HepG2 (cell line): Measurements from ENCODE around the gene NAB2. TPM values are rescaled to one million over a fixed set of nuclear protein-coding genes. Genes with fewer than 3 reads are reported as not detected.

Source experiments
- ATAC-seq: fragments of 200-7000 bp; cut with Tn5 transposase; 3 replicates; pipeline ENCODE4 v1.9.1; 2020; ENCODE audit warnings: mild to moderate bottlenecking, moderate library complexity
- BruUV-seq: library from RNA; stranded (reverse); fragments of 400-500 nt; replicated peaks from 2 replicates; lab custom pipeline; 2021; lab: Mats Ljungman, UMichigan
- CTCF ChIA-PET: fragments of 300-600 bp; formaldehyde crosslinking; extraction: SDS; loops from one replicate; lab custom pipeline; 2021; ENCODE audit warnings: low total read pairs, inconsistent platforms, low intra/inter-chr PET ratio; lab: Yijun Ruan, JAX
- POLR2A ChIA-PET: fragments of 350-600 bp; sonication (Branson Sonifier 250); formaldehyde crosslinking; loops from one replicate; lab custom pipeline; 2020; ENCODE audit warnings: antibody characterized with exemption, inconsistent platforms; lab: Yijun Ruan, JAX
- DNase-seq: peaks from one replicate; pipeline ENCODE4 v3.0.0-alpha.2; 2015; ENCODE audit warnings: low spot score
- FAIRE-seq: peaks from 3 replicates; lab custom pipeline; 2011; peaks lifted over from hg19 to GRCh38; lab: Jason Lieb, UNC
- H2AFZ ChIP-seq: one replicate; pipeline ENCODE4 v1.6.1; 2011; ENCODE audit warnings: low read length, inconsistent platforms
- H3K27ac ChIP-seq: fragments of 300-600 bp; 3 replicates; pipeline ENCODE4 v1.8.0; 2011; ENCODE audit warnings: mixed run types, mild to moderate bottlenecking, mixed read lengths, low read length, inconsistent platforms; ENCODE audit not compliant: insufficient read depth; ENCODE audit errors: extremely low read length
- H3K27me3 ChIP-seq, 2 experiments: fragments of 200-600 bp in 1 of 2; 2 replicates in 1 of 2; 3 replicates in 1 of 2; pipeline versions ENCODE4 v1.6.0 to v1.8.0; 2011; ENCODE audit warnings: low read length in 2 of 2, mild to moderate bottlenecking in 2 of 2, moderate library complexity in 2 of 2, inconsistent platforms in 1 of 2; ENCODE audit not compliant: insufficient read depth in 2 of 2, control insufficient read depth in 1 of 2
- H3K36me3 ChIP-seq, 2 experiments: fragments of 200-600 bp in 1 of 2; replicated peaks in 1 of 2; 2 replicates in 1 of 2; 3 replicates in 1 of 2; pipeline versions ENCODE4 v1.5.1 to v1.8.0; 2011; ENCODE audit warnings: low read length in 2 of 2, inconsistent platforms in 1 of 2; ENCODE audit not compliant: insufficient read depth in 2 of 2, control insufficient read depth in 1 of 2
- H3K4me1 ChIP-seq: 2 replicates; pipeline ENCODE4 v1.5.1; 2012; ENCODE audit warnings: low read length, inconsistent platforms; ENCODE audit not compliant: insufficient read depth
- H3K4me2 ChIP-seq: 2 replicates; pipeline ENCODE4 v1.6.0; 2011; ENCODE audit warnings: low read depth, low read length, inconsistent platforms
- H3K4me3 ChIP-seq, 3 experiments: fragments of 200-600 bp in 1 of 3; sonication (generic), shearing (Covaris generic) in 1 of 3; replicated peaks in 1 of 3; 2 replicates each; pipeline ENCODE4 v1.5.1; 2011 to 2016; ENCODE audit warnings: low read length in 3 of 3, inconsistent platforms in 2 of 3, low read depth in 2 of 3, mild to moderate bottlenecking in 2 of 3, control low read depth in 1 of 3, mixed read lengths in 1 of 3; ENCODE audit not compliant: insufficient read depth in 1 of 3
- H3K79me2 ChIP-seq: one replicate; pipeline ENCODE4 v1.6.1; 2011; ENCODE audit warnings: low read length, inconsistent platforms; ENCODE audit not compliant: insufficient read depth
- H3K9ac ChIP-seq: 2 replicates; pipeline ENCODE4 v1.6.0; 2011; ENCODE audit warnings: mild to moderate bottlenecking, low read depth, low read length, inconsistent platforms; ENCODE audit not compliant: insufficient read depth
- H3K9me3 ChIP-seq: 2 replicates; pipeline ENCODE4 v1.5.1; 2012; ENCODE audit warnings: mild to moderate bottlenecking, low read length
- H4K20me1 ChIP-seq: 2 replicates; pipeline ENCODE4 v1.6.0; 2011; ENCODE audit warnings: inconsistent platforms, mild to moderate bottlenecking, low read length, moderate library complexity; ENCODE audit not compliant: insufficient read depth
- GFI1 ChIP-seq: sonication (generic); formaldehyde crosslinking; IDR thresholded peaks from 2 replicates; pipeline ENCODE4 v1.5.0; 2020; ENCODE audit warnings: missing genetic modification reagents, mild to moderate bottlenecking, borderline replicate concordance
- HES4 ChIP-seq: sonication (generic); formaldehyde crosslinking; IDR thresholded peaks from 2 replicates; pipeline ENCODE4 v1.9.0; 2021; ENCODE audit warnings: mild to moderate bottlenecking, missing genetic modification reagents, borderline replicate concordance
- YEATS4 ChIP-seq: sonication (generic); formaldehyde crosslinking; IDR thresholded peaks from 2 replicates; pipeline ENCODE4 v1.4.0; 2020; ENCODE audit warnings: missing genetic modification reagents, borderline replicate concordance
- ZNF597 ChIP-seq: sonication (generic); formaldehyde crosslinking; IDR thresholded peaks from 2 replicates; pipeline ENCODE4 v1.5.0; 2020; ENCODE audit warnings: missing genetic modification reagents
- WGBS: methylation state at CpG from one replicate; pipeline ENCODE4 v1.1.6; 2017; ENCODE audit warnings: low lambda C conversion rate; 5-methylcytosine and 5-hydroxymethylcytosine counted together
- in situ Hi-C: cut with HindIII; loops from 2 replicates; pipeline ENCODE4 v1.10.0; 2017; ENCODE audit warnings: low pct_unique_long_range_greater_than_20kb; ENCODE audit not compliant: extremely low pct_ligation_motif_present
- intact Hi-C: fragments of 100-400 bp; cut with micrococcal nuclease; formaldehyde crosslinking; loops from one replicate; pipeline ENCODE4 v1.10.0; 2022; ENCODE audit not compliant: unreplicated experiment
- polyA plus RNA-seq, 8 experiments: library from polyadenylated mRNA; depleted of rRNA in 3 of 8; stranded (reverse) in 7 of 8; unstranded in 1 of 8; fragments of >200 nt; fragmentation: Illumina TruSeq in 4 of 8; extraction: Trizol in 4 of 8; gene quantifications; 2 replicates each; pipeline versions ENCODE4 v1.2.1 to v1.2.3, GENCODE V29; 2011 to 2016; ENCODE audit warnings: low read depth in 4 of 8, missing spikeins in 1 of 8, mixed read lengths in 1 of 8; ENCODE audit not compliant: insufficient read depth in 1 of 8
- total RNA-seq, 5 experiments: library from RNA; depleted of rRNA; stranded (reverse); fragments of >200 nt; fragmentation: Illumina TruSeq; extraction: Trizol; gene quantifications; 2 replicates each; pipeline ENCODE4 v1.2.3, GENCODE V29; 2016; ENCODE audit warnings: low read depth in 1 of 5

Gene NAB2
- total and polyA plus RNA-seq, 2 of the 13 experiments (the other 11 are each of a cell fraction or from before 2014, with no cell fraction given): 11.7 to 12.9 TPM

GRCh38 chr12:57126061-57126460, 37.1 kb downstream of the NAB2 start:
- peaks cover 24% of the 10 kb centered on the region for H3K79me2 ChIP-seq
- no peaks in the 10 kb centered on the region; a peak in 1 of 5 replicates for H3K27me3 ChIP-seq
- CTCF ChIA-PET: interaction anchor here (0.9 to 2.0 kb wide), 3 partner anchors 45 to 56 kb away, joined by 3 to 22 read pairs (median 11); no protein-coding TSS in a partner anchor
- POLR2A ChIA-PET: interaction anchor here (2.5 to 16.0 kb wide), 6 partner anchors 11 to 104 kb away, joined by 20 to 827 read pairs (median 96); partner anchors contain the start of genes LRP1-AS, SHMT2 and STAT6
- no peak for DNase-seq
- no peak overlapping the region; a peak in 1 of 6 replicates for H3K4me3 ChIP-seq
- TF ChIP-seq ZNF597 (CRISPR knock-in tag) (no peak), GFI1 (no peak)
- no peak for FAIRE-seq
- H3K27ac ChIP-seq: no peak overlapping the region
- no peak overlapping the region for H2AFZ ChIP-seq
- no peaks in the 10 kb centered on the region for H3K36me3 ChIP-seq
- intact Hi-C loops: no loop called here
- no peak for ATAC-seq
- H3K4me1 ChIP-seq: peaks cover 25% of the 10 kb centered on the region
- peaks cover 3% of the 10 kb centered on the region; the same call in 1 of the 2 replicates for H4K20me1 ChIP-seq
- BruUV-seq: no TSS peak
- WGBS: 94% methylated on average over 11 of the region's 11 CpGs
- H3K9ac ChIP-seq: no peak overlapping the region
- H3K9me3 ChIP-seq: no peaks in the 10 kb centered on the region
- in situ Hi-C loops: no loop called here
- H3K4me2 ChIP-seq: no peak overlapping the region

GRCh38 chr12:57126561-57126960, 37.6 kb downstream of the NAB2 start:
- TF ChIP-seq YEATS4 (0 out of 2 replicates have a peak, but pooled peaks have one; percentile 6), HES4 (CRISPR knock-in tag) (no peak)
- TF ChIP-seq, all 625 proteins: peak for 1
- no peaks in the 10 kb centered on the region; a peak in 1 of 5 replicates for H3K27me3 ChIP-seq
- peak overlapping the region; percentile 41 for H3K9ac ChIP-seq
- no peaks in the 10 kb centered on the region for H3K36me3 ChIP-seq
- peaks cover 8% of the 10 kb centered on the region for H4K20me1 ChIP-seq
- peak overlapping the region; percentile 92 for H3K27ac ChIP-seq
- ATAC-seq (no peak), FAIRE-seq (no peak), DNase-seq (no peak)
- POLR2A ChIA-PET: interaction anchor here (1.5 to 16.0 kb wide), 10 partner anchors 11 to 103 kb away, joined by 10 to 827 read pairs (median 33); partner anchors contain the start of genes LRP1-AS, NEMP1, SHMT2 and STAT6
- CTCF ChIA-PET: interaction anchor here (0.9 to 2.0 kb wide), 4 partner anchors 44 to 56 kb away, joined by 3 to 22 read pairs (median 10); no protein-coding TSS in a partner anchor
- H3K4me1 ChIP-seq: peaks cover 30% of the 10 kb centered on the region
- intact Hi-C loops: no loop called here
- H2AFZ ChIP-seq: no peak overlapping the region
- H3K79me2 ChIP-seq: peaks cover 29% of the 10 kb centered on the region
- no TSS peak for BruUV-seq
- WGBS: 55% methylated on average over 7 of the region's 7 CpGs
- H3K9me3 ChIP-seq: no peaks in the 10 kb centered on the region
- peak overlapping the region; percentile 76 for H3K4me2 ChIP-seq
- peak overlapping the region in 2 of 3 experiments; percentile 88 to 96; a peak in 2 of 6 replicates for H3K4me3 ChIP-seq
- in situ Hi-C loops: no loop called here
